ENCODE data around the gene LRRC10. TPM values are rescaled to one million over a fixed set of nuclear protein-coding genes. Genes with fewer than 3 reads are reported as not detected.

LRRC10 gene
- total RNA-seq, 1 donor from 2014 or later = not detected

DNA sequence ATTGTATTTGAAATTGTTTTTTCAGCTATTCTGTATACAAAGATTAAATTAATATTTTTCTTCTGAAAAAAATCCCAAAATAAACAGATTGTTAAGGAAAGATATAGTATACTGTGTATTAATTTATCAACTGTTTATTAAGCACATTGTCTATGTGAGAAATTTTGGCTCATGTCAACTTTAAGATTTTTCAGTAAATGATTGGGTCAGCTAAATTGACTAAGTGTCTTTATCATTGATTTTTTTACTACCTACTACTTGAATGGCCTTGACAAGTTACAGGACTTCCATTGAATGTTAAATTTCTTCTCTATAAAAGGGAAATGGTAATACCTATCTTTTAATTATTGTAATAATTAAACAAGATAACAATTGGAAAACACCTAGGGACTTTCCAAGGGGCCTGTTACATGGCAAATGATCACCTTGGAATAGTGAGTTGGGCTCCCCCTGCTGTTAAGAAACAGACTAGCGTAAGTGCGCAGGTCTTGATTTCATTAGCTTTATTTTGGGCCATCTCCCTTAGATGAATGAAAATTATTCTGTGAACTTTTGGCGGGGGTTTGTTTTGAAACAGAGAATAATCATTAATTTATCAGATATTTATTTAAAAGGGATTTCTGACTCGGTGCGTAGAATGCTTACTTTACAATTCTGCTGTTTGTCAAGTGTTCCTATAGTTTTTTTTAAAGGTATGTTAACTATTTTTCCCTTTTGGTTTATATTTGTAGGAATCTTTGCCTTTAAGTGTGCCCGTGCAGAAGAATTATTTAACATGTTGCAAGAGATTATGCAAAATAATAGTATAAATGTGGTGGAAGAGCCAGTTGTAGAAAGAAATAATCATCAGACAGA is 39.9 kb downstream of the LRRC10 start:
- intact Hi-C loops (cut with micrococcal nuclease) = loop anchor here (1.0 to 5.0 kb wide), 6 partner anchors 14 to 416 kb away; partner anchors contain the start of genes CCT2 and FRS2

GRCh38 chr12:69570000-69570516 is 40.6 kb downstream of the LRRC10 start:
- intact Hi-C loops (cut with micrococcal nuclease) = loop anchor here (2.0 to 5.0 kb wide), 5 partner anchors 15 to 415 kb away; partner anchors contain the start of genes CCT2 and FRS2

DNA sequence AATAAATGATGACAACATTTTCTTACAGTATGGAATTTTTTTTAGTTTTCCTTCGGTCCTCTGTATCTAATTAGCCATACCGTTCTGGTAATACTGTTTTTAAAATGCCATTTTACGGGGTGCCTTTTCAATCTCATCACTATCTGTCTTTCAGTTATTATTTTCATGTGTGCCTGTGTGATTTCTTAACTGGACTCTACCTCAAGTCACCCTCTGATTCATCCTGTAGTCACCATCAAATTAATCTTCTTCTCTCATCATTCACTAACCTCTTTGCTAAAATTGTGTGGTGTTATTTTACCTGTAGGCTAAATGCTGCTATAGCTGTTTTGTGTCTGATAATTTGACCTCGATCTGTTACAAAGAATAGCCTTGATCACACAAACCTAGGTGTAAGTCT is 41.5 kb downstream of the LRRC10 start:
- intact Hi-C loops (cut with micrococcal nuclease) = no loop called here

- intact Hi-C loops (cut with micrococcal nuclease) = no loop called here
Measured at GRCh38 chr12:69566603-69567002, 44.1 kb downstream of the LRRC10 start.

DNA sequence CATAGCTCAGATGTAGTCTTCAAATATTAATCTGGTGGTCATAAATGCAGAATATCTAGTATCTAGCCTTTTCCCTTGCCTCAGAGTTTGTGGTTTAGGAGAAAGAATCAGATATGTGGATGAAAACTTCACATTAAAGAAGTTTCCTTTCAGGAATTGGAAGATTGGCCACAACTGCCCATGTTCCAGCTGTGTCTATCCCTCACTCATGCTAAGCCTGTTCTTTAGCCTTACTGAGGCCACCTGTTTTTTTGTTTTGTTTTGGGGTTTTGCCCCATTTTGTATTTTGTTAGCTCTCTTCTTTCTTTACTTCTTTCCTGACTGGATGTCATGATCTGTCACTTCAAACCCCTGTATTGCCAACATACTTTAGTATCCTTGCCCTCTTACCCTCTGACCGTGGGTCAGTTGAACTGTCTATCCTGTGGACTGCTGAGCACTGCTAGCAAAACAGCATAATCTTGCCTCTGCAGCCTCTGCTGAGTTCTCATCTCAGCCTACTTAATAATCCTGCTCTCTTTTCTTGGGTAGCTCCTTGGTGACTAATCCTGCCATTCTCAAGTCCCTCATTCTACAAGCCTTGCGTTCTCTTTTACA is 47.4 kb downstream of the LRRC10 start:
- intact Hi-C loops (cut with micrococcal nuclease) = no loop called here

Other genes starting within 250 kb of the LRRC10 start
- 12.2 and 13.5 TPM in 2 replicates for gene FRS2, start 140.5 kb downstream of the LRRC10 start, total RNA-seq
- gene CCT2, start 25.4 kb downstream of the LRRC10 start, total RNA-seq = 252 and 259 TPM in 2 replicates
- not detected in 2 replicates for gene BEST3, start 88.4 kb upstream of the LRRC10 start, total RNA-seq
- 16.5 and 18.4 TPM in 2 replicates for gene RAB3IP, start 128.0 kb upstream of the LRRC10 start, total RNA-seq
- gene MYRFL, start 214.3 kb upstream of the LRRC10 start, total RNA-seq = not detected in 2 replicates